HepG2 (cell line): ENCODE results near the gene ALDOA. TPM values are rescaled to one million over a fixed set of nuclear protein-coding genes. Genes with fewer than 3 reads are reported as not detected.
A peak's percentile ranks its signal among the peaks of the same experiment; 100 is the strongest.

Experiments used
- ARNTL ChIP-seq: sonication (generic); formaldehyde crosslinking; IDR thresholded peaks from 2 replicates; pipeline ENCODE4 v1.4.0; 2020; ENCODE audit warnings: mild to moderate bottlenecking, missing genetic modification reagents
- ASH2L ChIP-seq: fragments of 300-600, 200-600 bp; sonication (generic); IDR thresholded peaks from 2 replicates; pipeline ENCODE4 v1.7.0; 2017; ENCODE audit warnings: low read depth, mild to moderate bottlenecking, moderate library complexity, mixed read lengths, low read length; ENCODE audit not compliant: insufficient read length
- ATM ChIP-seq: fragments of 450-650 bp; IDR thresholded peaks from 2 replicates; pipeline ENCODE4 v1.7.1; 2017; ENCODE audit warnings: mild to moderate bottlenecking, borderline replicate concordance
- CENPX ChIP-seq: sonication (generic); formaldehyde crosslinking; IDR thresholded peaks from 2 replicates; pipeline ENCODE4 v1.9.0; 2021; ENCODE audit warnings: mild to moderate bottlenecking, missing genetic modification reagents, moderate library complexity
- ERF ChIP-seq: IDR thresholded peaks from 2 replicates; pipeline ENCODE4 v1.6.1; 2018; ENCODE audit warnings: missing biosample characterization, missing genetic modification reagents
- FOXK1 ChIP-seq: sonication (generic); formaldehyde crosslinking; IDR thresholded peaks from 2 replicates; pipeline ENCODE4 v1.4.0; 2020; ENCODE audit warnings: low read depth, missing genetic modification reagents, borderline replicate concordance
- HMG20A ChIP-seq: IDR thresholded peaks from 2 replicates; pipeline ENCODE4 v1.6.1; 2016; ENCODE audit warnings: borderline replicate concordance
- KAT7 ChIP-seq: IDR thresholded peaks from 2 replicates; pipeline ENCODE4 v1.6.1; 2018; ENCODE audit warnings: borderline replicate concordance, missing compliant biosample characterization
- MEF2D ChIP-seq: sonication (generic); formaldehyde crosslinking; IDR thresholded peaks from 2 replicates; pipeline ENCODE4 v1.5.1; 2020; ENCODE audit warnings: mild to moderate bottlenecking, missing genetic modification reagents
- POLR2AphosphoS5 ChIP-seq: IDR thresholded peaks from 2 replicates; pipeline ENCODE4 v1.6.1; 2012; ENCODE audit warnings: low read depth, low read length
- RAD21 ChIP-seq: fragments of 450-650 bp; formaldehyde crosslinking; IDR thresholded peaks from 2 replicates; pipeline ENCODE4 v1.5.0; 2020; ENCODE audit warnings: mild to moderate bottlenecking
- SKIL ChIP-seq: sonication (generic); formaldehyde crosslinking; IDR thresholded peaks from 2 replicates; pipeline ENCODE4 v1.8.0; 2022; ENCODE audit warnings: missing genetic modification reagents, mild to moderate bottlenecking, moderate library complexity, borderline replicate concordance
- SMAD3 ChIP-seq: sonication (generic); formaldehyde crosslinking; IDR thresholded peaks from 2 replicates; pipeline ENCODE4 v1.4.0; 2020; ENCODE audit warnings: missing genetic modification reagents
- SP4 ChIP-seq: sonication (generic); formaldehyde crosslinking; IDR thresholded peaks from 2 replicates; pipeline ENCODE4 v1.8.1; 2023; ENCODE audit warnings: mild to moderate bottlenecking, missing genetic modification reagents
- ZNF460 ChIP-seq: sonication (generic); formaldehyde crosslinking; IDR thresholded peaks from 2 replicates; pipeline ENCODE4 v1.5.1; 2020; ENCODE audit warnings: missing genetic modification reagents, mild to moderate bottlenecking, borderline replicate concordance
- ZNF616 ChIP-seq: sonication (generic); formaldehyde crosslinking; IDR thresholded peaks from 2 replicates; pipeline ENCODE4 v1.5.0; 2020; ENCODE audit warnings: low read depth, mild to moderate bottlenecking, missing genetic modification reagents
- ZNF652 ChIP-seq: IDR thresholded peaks from 2 replicates; pipeline ENCODE4 v1.6.1; 2016; ENCODE audit warnings: low read depth, borderline replicate concordance
- polyA plus RNA-seq, 8 experiments: library from polyadenylated mRNA; depleted of rRNA in 3 of 8; stranded (reverse) in 7 of 8; unstranded in 1 of 8; fragments of >200 nt; fragmentation: Illumina TruSeq in 4 of 8; extraction: Trizol in 4 of 8; gene quantifications; 2 replicates each; pipeline versions ENCODE4 v1.2.1 to v1.2.3, GENCODE V29; 2011 to 2016; ENCODE audit warnings: low read depth in 4 of 8, missing spikeins in 1 of 8, mixed read lengths in 1 of 8; ENCODE audit not compliant: insufficient read depth in 1 of 8
- total RNA-seq, 5 experiments: library from RNA; depleted of rRNA; stranded (reverse); fragments of >200 nt; fragmentation: Illumina TruSeq; extraction: Trizol; gene quantifications; 2 replicates each; pipeline ENCODE4 v1.2.3, GENCODE V29; 2016; ENCODE audit warnings: low read depth in 1 of 5
- TF ChIP-seq, protein P1 (sequence below): sonication (generic); formaldehyde crosslinking; IDR thresholded peaks from 2 replicates; pipeline ENCODE4 v1.4.0; 2020; ENCODE audit warnings: mild to moderate bottlenecking, missing genetic modification reagents
- TF ChIP-seq, protein P2 (sequence below): sonication (generic); formaldehyde crosslinking; IDR thresholded peaks from 2 replicates; pipeline ENCODE4 v1.5.0; 2020; ENCODE audit warnings: missing genetic modification reagents
- TF ChIP-seq, protein P3 (sequence below): IDR thresholded peaks from 2 replicates; pipeline ENCODE4 v1.6.1; 2016; ENCODE audit warnings: low read depth, borderline replicate concordance
- TF ChIP-seq, protein P4 (sequence below): sonication (generic); formaldehyde crosslinking; IDR thresholded peaks from 2 replicates; pipeline ENCODE4 v1.5.0; 2020; ENCODE audit warnings: missing genetic modification reagents, mild to moderate bottlenecking, borderline replicate concordance
- TF ChIP-seq, protein P5 (sequence below): sonication (generic); formaldehyde crosslinking; conservative IDR thresholded peaks from 2 replicates; pipeline ENCODE4 v1.8.0; 2022; ENCODE audit warnings: low read depth, missing genetic modification reagents

The ALDOA gene
- total and polyA plus RNA-seq, 2 of the 13 experiments (the other 11 are each of a cell fraction or from before 2014, with no cell fraction given): 925 to 1,884 TPM

DNA sequence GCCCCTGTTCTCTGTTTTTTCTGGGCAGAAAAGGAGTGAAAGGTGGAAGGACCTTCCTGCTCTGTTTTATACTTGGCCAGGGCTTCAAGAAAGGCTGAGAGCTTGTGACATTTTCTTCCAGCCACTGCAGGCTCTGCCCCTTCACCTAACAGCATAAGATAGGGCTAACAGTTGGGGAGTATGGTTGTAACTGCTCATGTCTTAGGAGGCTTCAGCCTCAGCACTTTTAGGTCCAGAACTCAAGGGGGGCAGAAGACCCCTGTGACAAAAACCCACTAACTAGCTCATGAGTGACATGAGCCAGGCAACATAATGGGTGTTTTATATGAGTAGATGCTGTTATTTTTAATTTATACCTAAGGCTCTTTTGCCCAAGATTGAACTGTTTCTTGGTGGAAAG lies 4.9 kb downstream of the ALDOA start (continued):
- TF ChIP-seq RAD21 (CRISPR knock-in tag): no peak
- TF ChIP-seq ZNF616 (CRISPR knock-in tag): no peak
- TF ChIP-seq, protein P1, sequence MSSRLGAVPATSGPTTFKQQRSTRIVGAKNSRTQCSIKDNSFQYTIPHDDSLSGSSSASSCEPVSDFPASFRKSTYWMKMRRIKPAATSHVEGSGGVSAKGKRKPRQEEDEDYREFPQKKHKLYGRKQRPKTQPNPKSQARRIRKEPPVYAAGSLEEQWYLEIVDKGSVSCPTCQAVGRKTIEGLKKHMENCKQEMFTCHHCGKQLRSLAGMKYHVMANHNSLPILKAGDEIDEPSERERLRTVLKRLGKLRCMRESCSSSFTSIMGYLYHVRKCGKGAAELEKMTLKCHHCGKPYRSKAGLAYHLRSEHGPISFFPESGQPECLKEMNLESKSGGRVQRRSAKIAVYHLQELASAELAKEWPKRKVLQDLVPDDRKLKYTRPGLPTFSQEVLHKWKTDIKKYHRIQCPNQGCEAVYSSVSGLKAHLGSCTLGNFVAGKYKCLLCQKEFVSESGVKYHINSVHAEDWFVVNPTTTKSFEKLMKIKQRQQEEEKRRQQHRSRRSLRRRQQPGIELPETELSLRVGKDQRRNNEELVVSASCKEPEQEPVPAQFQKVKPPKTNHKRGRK (CRISPR knock-in tag): no peak
- no peak for TF ChIP-seq MEF2D (CRISPR knock-in tag)
- TF ChIP-seq ZNF460 (CRISPR knock-in tag): no peak
- TF ChIP-seq ATM: no peak
- TF ChIP-seq ERF (CRISPR knock-in tag): 0 out of 2 replicates have a peak, but pooled peaks have one; percentile 27
- no peak for TF ChIP-seq KAT7 (CRISPR knock-in tag)
- 0 out of 2 replicates have a peak, but pooled peaks have one; percentile 39 for TF ChIP-seq POLR2AphosphoS5
- TF ChIP-seq SKIL (CRISPR knock-in tag): no peak
- TF ChIP-seq, protein P2, sequence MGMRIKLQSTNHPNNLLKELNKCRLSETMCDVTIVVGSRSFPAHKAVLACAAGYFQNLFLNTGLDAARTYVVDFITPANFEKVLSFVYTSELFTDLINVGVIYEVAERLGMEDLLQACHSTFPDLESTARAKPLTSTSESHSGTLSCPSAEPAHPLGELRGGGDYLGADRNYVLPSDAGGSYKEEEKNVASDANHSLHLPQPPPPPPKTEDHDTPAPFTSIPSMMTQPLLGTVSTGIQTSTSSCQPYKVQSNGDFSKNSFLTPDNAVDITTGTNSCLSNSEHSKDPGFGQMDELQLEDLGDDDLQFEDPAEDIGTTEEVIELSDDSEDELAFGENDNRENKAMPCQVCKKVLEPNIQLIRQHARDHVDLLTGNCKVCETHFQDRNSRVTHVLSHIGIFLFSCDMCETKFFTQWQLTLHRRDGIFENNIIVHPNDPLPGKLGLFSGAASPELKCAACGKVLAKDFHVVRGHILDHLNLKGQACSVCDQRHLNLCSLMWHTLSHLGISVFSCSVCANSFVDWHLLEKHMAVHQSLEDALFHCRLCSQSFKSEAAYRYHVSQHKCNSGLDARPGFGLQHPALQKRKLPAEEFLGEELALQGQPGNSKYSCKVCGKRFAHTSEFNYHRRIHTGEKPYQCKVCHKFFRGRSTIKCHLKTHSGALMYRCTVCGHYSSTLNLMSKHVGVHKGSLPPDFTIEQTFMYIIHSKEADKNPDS (CRISPR knock-in tag): no peak
- no peak for TF ChIP-seq SP4
- TF ChIP-seq, protein P3, sequence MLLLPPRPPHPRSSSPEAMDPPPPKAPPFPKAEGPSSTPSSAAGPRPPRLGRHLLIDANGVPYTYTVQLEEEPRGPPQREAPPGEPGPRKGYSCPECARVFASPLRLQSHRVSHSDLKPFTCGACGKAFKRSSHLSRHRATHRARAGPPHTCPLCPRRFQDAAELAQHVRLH (CRISPR knock-in tag): 0 out of 2 replicates have a peak, but pooled peaks have one; percentile 4
- no peak for TF ChIP-seq CENPX (CRISPR knock-in tag)
- TF ChIP-seq SMAD3 (CRISPR knock-in tag): no peak
- TF ChIP-seq, protein P4, sequence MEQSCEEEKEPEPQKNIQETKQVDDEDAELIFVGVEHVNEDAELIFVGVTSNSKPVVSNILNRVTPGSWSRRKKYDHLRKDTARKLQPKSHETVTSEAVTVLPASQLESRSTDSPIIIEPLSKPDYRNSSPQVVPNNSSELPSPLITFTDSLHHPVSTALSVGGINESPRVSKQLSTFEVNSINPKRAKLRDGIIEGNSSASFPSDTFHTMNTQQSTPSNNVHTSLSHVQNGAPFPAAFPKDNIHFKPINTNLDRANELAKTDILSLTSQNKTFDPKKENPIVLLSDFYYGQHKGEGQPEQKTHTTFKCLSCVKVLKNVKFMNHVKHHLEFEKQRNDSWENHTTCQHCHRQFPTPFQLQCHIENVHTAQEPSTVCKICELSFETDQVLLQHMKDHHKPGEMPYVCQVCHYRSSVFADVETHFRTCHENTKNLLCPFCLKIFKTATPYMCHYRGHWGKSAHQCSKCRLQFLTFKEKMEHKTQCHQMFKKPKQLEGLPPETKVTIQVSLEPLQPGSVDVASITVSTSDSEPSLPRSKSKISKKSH: no peak
- TF ChIP-seq FOXK1 (CRISPR knock-in tag): no peak
- TF ChIP-seq ASH2L: no peak
- no peak for TF ChIP-seq ARNTL (CRISPR knock-in tag)
- TF ChIP-seq, protein P5, sequence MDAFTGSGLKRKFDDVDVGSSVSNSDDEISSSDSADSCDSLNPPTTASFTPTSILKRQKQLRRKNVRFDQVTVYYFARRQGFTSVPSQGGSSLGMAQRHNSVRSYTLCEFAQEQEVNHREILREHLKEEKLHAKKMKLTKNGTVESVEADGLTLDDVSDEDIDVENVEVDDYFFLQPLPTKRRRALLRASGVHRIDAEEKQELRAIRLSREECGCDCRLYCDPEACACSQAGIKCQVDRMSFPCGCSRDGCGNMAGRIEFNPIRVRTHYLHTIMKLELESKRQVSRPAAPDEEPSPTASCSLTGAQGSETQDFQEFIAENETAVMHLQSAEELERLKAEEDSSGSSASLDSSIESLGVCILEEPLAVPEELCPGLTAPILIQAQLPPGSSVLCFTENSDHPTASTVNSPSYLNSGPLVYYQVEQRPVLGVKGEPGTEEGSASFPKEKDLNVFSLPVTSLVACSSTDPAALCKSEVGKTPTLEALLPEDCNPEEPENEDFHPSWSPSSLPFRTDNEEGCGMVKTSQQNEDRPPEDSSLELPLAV (CRISPR knock-in tag): no peak
- no peak for TF ChIP-seq HMG20A (CRISPR knock-in tag)
- no peak for TF ChIP-seq ZNF652
